HUDEP-2 (cell line): ENCODE data around the gene NDEL1.

ENCODE experiments used
- DNase-seq, 76 experiments: peaks; one replicate each; lab custom pipeline; 2025; ENCODE audit not compliant: unreplicated experiment in 76 of 76; lab: John Stamatoyannopoulos, UW

NDEL1 gene

GRCh38 chr17:8496081-8496480 lies 60.4 kb downstream of the NDEL1 start:
- DNase-seq = no peak

- no peak for DNase-seq
Observed at GRCh38 chr17:8499171-8499570, 63.5 kb downstream of the NDEL1 start.

- no peak for DNase-seq
Observed at GRCh38 chr17:8499614-8500013, 63.9 kb downstream of the NDEL1 start.

GRCh38 chr17:8500609-8501008 lies 64.9 kb downstream of the NDEL1 start:
- no peak for DNase-seq

- no peak for DNase-seq
Observed at GRCh38 chr17:8502126-8502525, 66.4 kb downstream of the NDEL1 start.

- no peak for DNase-seq
Observed at GRCh38 chr17:8503368-8503767, 67.7 kb downstream of the NDEL1 start.

GRCh38 chr17:8503807-8504206 lies 68.1 kb downstream of the NDEL1 start:
- no peak for DNase-seq

GRCh38 chr17:8504460-8505207 lies 69.0 kb downstream of the NDEL1 start:
- no peak for DNase-seq

GRCh38 chr17:8506145-8506544 lies 70.5 kb downstream of the NDEL1 start:
- no peak for DNase-seq

GRCh38 chr17:8514801-8515200 lies 79.1 kb downstream of the NDEL1 start:
- no peak for DNase-seq
